Activated naive CD8-positive, alpha-beta T cell treated with anti-CD3 and anti-CD28 coated beads for 36 hours (primary cell): Measurements from ENCODE around the gene FABP1. TPM values are rescaled to one million over a fixed set of nuclear protein-coding genes. Genes with fewer than 3 reads are reported as not detected.
A peak's percentile ranks its signal among the peaks of the same experiment; 100 is the strongest.

Experiments used
- DNase-seq: peaks from one replicate; pipeline ENCODE4 v3.0.0; 2021
- H3K27ac Mint-ChIP-seq: one replicate; pipeline ENCODE4 v1.8.0; 2022; ENCODE audit warnings: mild to moderate bottlenecking, moderate library complexity, mixed read lengths
- H3K27me3 Mint-ChIP-seq: one replicate; pipeline ENCODE4 v1.8.0; 2022; ENCODE audit warnings: mild to moderate bottlenecking, mixed read lengths
- H3K36me3 Mint-ChIP-seq: one replicate; pipeline ENCODE4 v1.8.0; 2021; ENCODE audit warnings: mild to moderate bottlenecking, mixed read lengths
- H3K4me1 Mint-ChIP-seq: one replicate; pipeline ENCODE4 v1.8.0; 2021; ENCODE audit warnings: mixed read lengths
- H3K4me3 Mint-ChIP-seq: one replicate; pipeline ENCODE4 v1.8.0; 2022; ENCODE audit warnings: mild to moderate bottlenecking, moderate library complexity, mixed read lengths
- H3K9me3 Mint-ChIP-seq: one replicate; pipeline ENCODE4 v1.8.0; 2022; ENCODE audit warnings: mixed read lengths
- total RNA-seq, 2 experiments: library from RNA; stranded (reverse); gene quantifications; one replicate each; pipeline ENCODE4 v1.2.3, GENCODE V29; 2021

Gene FABP1
- total RNA-seq, result not detected

DNA sequence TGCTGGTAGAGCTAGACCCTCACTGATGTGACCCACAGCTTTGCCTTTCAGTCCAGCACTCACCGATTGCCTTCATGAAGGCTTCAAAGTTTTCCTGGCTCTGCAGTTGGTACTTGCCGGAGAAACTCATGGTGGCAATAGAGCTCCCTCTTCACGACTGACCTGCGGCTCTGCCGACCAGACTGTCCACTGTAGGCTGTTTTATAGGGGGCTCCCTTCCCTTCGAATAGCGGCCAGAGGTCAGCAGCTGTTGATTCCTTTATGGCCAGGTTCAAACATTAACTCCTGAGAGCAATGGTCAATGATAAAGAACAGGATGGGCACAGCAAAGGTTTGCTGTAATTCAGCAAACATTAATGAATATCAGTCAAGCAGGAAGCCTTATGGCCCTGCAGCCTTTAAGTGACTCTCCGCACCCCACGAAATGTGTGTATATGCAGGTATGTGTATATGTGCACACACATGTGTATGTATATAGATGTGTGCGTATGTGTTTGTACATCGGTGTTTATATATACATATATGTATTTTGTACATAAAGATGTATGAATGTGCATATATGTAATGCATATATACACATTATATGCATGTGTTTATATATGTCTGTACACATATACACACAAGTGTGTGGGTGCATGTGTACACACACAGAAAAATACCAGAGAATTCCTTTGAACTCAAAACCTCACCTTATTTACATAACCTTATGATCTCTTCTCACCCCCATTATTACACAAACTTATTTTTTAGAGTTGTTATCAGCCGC lies at the start of gene FABP1:
TSS of gene FABP1 (minus strand) at position 175 of the 766 bp plus-strand sequence. CDS start at position 130, 45 bp downstream.
- H3K9me3 Mint-ChIP-seq, result no peaks in the 10 kb centered on the region
- no peak for DNase-seq
- no peaks in the 10 kb centered on the region for H3K27me3 Mint-ChIP-seq
- no peak within 1 kb of the TSS for H3K4me3 Mint-ChIP-seq
- H3K4me1 Mint-ChIP-seq, result no peaks in the 10 kb centered on the region
- no peak within 1 kb of the TSS for H3K27ac Mint-ChIP-seq
- H3K36me3 Mint-ChIP-seq, result no peaks in the 10 kb centered on the region

DNA sequence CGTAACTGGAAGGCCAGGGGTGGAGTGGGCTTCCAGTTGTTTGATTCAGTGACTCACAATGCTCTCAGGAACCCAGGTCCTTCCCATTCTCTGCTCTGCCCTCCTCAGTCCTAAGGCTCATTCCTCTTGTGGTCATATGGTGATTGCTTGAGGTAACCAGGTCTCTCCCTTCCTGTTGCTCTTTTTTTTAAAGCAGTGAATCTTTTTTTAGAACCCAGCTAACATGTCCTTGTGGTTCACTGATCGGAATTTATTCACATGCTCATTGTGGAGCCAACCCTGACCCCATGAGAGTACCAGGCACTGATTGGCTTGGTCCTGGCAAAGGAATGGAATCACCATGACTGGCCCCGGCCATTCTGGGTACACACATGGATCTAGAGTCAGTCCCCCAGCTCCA lies 49.7 kb upstream of the FABP1 start:
- peaks cover 8% of the 10 kb centered on the region for H3K9me3 Mint-ChIP-seq
- no peak for DNase-seq
- H3K4me1 Mint-ChIP-seq, result peaks cover 5% of the 10 kb centered on the region
- H3K4me3 Mint-ChIP-seq, result no peak overlapping the region
- no peak overlapping the region for H3K27ac Mint-ChIP-seq
- no peaks in the 10 kb centered on the region for H3K27me3 Mint-ChIP-seq
- H3K36me3 Mint-ChIP-seq, result peaks cover 2% of the 10 kb centered on the region

DNA sequence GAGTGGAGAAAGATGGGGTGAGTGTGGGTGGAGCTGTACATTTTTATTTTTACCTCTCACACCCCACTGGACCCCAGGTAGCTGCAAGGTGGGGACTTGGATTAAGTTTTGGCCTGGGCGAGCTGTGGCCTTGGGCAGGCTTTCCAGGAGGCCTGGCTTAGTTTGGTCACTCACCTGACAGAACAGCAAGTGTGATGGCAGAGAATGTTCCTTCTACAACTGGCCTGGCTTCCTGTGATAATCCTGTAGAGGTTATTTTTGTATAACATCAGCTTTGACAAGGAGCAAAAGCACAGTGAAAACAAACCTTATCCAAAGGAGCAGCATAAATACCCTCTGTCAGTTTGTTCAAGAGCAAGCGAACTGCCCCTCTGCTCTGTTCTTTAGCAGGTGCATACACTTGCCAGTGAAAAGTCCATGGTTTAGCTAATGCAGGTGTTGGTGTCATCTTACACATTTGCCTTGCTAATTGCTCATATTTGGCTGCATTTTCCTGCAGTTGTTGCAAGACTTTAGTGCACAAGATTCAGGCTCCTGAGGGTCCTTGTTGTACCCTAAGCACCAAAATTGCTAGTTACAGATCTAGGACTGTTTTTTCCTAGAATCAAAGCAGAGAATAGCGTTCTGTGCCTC lies 48.6 kb upstream of the FABP1 start:
- H3K27ac Mint-ChIP-seq, result no peak overlapping the region
- no peak for DNase-seq
- H3K4me1 Mint-ChIP-seq, result peaks cover 1% of the 10 kb centered on the region
- H3K9me3 Mint-ChIP-seq, result peaks cover 1% of the 10 kb centered on the region
- H3K4me3 Mint-ChIP-seq, result no peak overlapping the region
- no peaks in the 10 kb centered on the region for H3K27me3 Mint-ChIP-seq
- H3K36me3 Mint-ChIP-seq, result peaks cover 1% of the 10 kb centered on the region

DNA sequence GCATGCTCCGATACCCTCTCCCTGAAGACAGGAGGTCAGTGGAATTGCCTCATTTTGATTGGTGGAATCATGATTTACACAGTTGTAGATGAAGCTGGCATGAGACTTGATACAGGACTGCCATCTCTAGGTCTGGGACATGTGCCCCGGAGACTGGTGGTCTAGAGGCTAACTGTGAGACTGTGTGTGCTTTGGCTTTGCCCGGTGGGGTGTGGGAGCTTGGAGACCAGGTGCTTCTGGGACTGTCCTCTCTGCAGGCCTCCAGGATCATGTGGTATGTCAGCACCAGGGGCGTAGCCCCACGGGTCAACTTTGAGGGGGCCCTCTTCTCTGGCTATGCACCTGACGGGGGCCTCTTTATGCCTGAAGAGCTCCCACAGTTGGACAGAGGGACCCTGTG lies 45.0 kb upstream of the FABP1 start:
- Mint-ChIP-seq H3K4me3 (no peak overlapping the region), H3K27me3 (no peaks in the 10 kb centered on the region), H3K27ac (no peak overlapping the region), H3K4me1 (peaks cover 2% of the 10 kb centered on the region), H3K36me3 (no peaks in the 10 kb centered on the region), H3K9me3 (peaks cover 2% of the 10 kb centered on the region)
- no peak for DNase-seq

DNA sequence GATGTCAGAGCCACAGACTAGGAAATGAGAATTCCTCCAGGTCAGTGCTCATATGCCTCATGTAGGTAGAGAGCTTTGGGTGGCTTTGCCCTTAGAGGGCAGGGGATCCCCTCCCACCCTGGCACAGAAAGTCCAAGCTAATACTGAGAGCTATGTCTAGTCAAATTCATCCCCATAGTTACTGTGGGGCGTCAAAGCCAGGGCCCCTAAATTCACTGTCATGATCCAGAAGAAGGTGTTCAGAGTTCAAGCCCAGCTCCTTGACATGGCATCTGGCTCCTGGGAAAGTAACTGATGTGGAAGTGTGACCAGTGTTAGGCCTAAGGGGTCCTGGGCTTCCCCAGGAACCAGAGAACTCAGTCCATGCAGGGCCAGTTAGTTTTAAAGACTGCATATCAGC lies 44.1 kb upstream of the FABP1 start:
- Mint-ChIP-seq H3K27ac (no peak overlapping the region), H3K4me3 (no peak overlapping the region)

DNA sequence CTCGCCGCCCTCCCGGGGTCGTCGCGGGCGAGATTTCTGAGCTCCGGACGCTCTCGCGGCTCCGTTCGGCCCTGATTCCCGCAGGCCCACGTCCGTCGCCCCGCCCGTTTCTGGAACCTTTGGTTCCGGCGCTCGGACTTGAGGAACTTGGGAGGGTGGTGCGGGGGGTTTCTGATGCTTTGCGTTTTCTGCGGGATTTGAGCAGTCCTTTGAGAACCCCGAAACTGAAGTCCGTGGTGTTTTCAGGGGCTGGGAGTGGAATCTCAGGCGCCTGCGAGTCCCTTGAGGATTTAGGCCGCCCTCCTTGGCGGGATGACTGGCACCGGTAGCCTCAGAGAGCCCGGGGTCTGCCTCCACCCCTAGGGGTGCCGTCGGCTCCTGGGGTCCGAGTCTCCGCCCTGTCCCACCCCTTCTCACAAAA lies 42.6 kb upstream of the FABP1 start:
- H3K4me1 Mint-ChIP-seq, result peaks cover 2% of the 10 kb centered on the region

More for the DNA sequence above, 44.1 kb upstream of the FABP1 start:
- Mint-ChIP-seq H3K36me3 (no peaks in the 10 kb centered on the region), H3K4me1 (peaks cover 2% of the 10 kb centered on the region), H3K27me3 (no peaks in the 10 kb centered on the region), H3K9me3 (peaks cover 2% of the 10 kb centered on the region)
- DNase-seq, result no peak

DNA sequence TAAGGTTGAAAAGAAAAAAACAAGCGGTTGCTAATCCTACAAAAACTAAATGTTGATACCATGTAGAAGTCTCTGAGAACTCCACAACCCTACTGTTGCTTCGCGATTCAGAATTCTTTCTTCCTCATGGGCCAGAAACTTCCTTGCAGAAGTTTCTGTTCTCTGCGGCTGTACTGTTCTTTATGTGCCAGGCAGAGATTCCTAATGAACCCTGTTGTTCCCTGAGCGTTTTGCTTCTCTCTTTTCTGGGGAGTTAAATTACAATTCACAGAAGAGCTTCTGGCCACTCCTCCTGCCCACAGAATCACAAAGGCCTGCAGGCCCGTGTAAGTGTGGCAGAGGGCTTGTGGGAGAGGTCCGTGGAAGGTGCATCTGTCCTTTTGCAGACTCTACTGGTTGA lies 40.5 kb upstream of the FABP1 start:
- H3K36me3 Mint-ChIP-seq, result no peaks in the 10 kb centered on the region

More for the DNA sequence above, 42.6 kb upstream of the FABP1 start:
- peak overlapping the region; percentile 69 for H3K4me3 Mint-ChIP-seq
- no peaks in the 10 kb centered on the region for H3K36me3 Mint-ChIP-seq
- peak overlapping the region; percentile 45 for H3K27ac Mint-ChIP-seq
- H3K27me3 Mint-ChIP-seq, result no peaks in the 10 kb centered on the region
- peaks cover 2% of the 10 kb centered on the region for H3K9me3 Mint-ChIP-seq
- DNase-seq, result no peak

DNA sequence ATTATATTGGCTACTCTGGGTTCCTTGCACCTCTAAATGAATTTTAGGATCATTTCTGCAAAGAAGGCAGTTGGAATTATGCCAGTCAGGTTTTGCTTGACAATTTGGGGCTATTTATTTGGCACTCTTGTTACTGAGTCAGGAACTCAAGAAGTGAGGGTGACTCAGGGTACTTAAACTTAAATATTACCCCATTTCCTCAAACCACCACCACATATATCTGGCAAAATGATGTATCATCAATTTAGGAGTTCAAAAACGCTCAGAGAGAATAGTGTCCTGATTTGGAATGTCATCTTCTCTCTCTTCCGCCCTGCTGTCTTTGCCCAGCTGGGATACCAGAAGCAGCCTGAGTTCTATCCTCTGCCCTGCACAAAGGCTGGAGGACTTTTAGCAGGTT lies 39.9 kb upstream of the FABP1 start:
- Mint-ChIP-seq H3K9me3 (peaks cover 2% of the 10 kb centered on the region), H3K27me3 (no peaks in the 10 kb centered on the region), H3K4me3 (no peak overlapping the region)

More for the DNA sequence above, 40.5 kb upstream of the FABP1 start:
- DNase-seq, result no peak
- Mint-ChIP-seq H3K4me1 (peaks cover 2% of the 10 kb centered on the region), H3K9me3 (peaks cover 2% of the 10 kb centered on the region), H3K4me3 (no peak overlapping the region), H3K27ac (no peak overlapping the region), H3K27me3 (no peaks in the 10 kb centered on the region)

DNA sequence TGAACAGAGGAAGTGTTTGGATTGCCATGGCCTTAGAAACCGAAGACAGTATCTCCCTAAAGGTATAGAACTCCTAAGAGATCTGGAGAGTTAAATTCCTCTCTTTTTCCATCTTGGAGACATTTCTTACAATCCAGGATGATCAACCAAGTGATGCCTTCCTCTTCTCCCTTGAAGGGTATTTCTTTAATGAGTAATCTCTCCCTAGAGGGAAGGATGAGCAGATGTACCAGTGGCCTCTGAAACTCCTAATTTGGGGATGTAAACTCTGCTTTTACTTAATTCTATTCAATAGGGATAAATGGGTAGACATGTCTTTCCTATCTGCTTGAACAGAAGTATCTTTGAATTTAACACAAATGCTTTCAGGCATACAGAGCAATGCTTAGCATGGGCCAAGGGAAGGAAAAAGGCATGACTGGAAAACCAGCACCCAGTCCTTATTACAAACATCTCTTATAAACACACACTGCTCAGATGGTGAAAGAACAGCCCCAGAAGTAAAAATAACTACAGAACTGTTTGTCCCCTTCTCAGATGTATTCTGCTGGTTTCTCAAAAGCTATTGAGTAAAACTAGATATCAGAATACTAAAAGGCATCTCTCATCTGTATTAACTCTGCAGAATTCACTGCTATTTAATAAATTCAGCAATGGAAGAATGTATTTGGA lies 37.6 kb upstream of the FABP1 start:
- Mint-ChIP-seq H3K27me3 (no peaks in the 10 kb centered on the region), H3K4me3 (no peak overlapping the region), H3K9me3 (peaks cover 2% of the 10 kb centered on the region), H3K36me3 (no peaks in the 10 kb centered on the region), H3K27ac (no peak overlapping the region), H3K4me1 (peaks cover 2% of the 10 kb centered on the region)
- no peak for DNase-seq

More for the DNA sequence above, 39.9 kb upstream of the FABP1 start:
- Mint-ChIP-seq H3K27ac (no peak overlapping the region), H3K36me3 (no peaks in the 10 kb centered on the region), H3K4me1 (peaks cover 2% of the 10 kb centered on the region)
- DNase-seq, result no peak

DNA sequence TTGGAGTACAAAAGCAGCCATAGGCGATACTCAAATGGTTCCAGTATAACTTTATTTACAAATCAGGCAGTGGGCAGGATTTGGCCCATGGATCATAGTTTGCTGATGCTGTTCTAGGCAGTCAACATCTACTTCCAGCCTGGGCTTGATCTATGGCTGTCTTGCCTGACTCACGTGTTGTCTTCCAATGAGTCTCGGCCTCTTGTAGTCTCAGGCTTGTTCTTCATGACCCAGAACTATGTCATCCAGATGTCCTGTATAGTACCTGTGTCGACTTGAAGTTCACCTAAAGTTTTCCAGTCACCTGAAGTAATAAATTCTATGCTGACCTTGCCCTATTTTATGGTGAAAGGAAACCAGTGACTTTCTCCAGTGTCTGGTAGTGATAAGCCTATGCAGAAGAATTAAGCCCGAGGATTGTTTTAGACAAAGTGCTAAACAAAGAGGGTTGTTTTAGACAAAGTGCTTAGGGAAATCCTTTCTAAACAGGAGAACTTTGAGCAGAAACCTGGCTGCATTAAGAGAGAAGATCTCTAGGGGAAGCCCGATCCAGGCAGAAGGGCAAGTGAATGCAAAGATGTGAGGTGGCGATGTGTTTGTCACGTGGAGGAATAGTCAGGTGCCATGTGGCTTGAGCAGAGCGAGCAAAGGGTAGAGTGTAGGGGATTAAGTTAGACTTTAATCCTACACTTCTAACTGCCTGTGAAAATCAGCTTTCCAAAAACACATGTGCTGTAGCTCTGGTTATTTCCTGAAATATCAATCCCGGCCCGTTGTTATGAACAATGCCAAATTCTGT lies 33.8 kb upstream of the FABP1 start:
- no peak overlapping the region for H3K4me3 Mint-ChIP-seq
- H3K36me3 Mint-ChIP-seq, result no peaks in the 10 kb centered on the region
- H3K9me3 Mint-ChIP-seq, result no peaks in the 10 kb centered on the region
- H3K4me1 Mint-ChIP-seq, result no peaks in the 10 kb centered on the region
- DNase-seq, result no peak
- no peak overlapping the region for H3K27ac Mint-ChIP-seq
- peaks cover 4% of the 10 kb centered on the region for H3K27me3 Mint-ChIP-seq

DNA sequence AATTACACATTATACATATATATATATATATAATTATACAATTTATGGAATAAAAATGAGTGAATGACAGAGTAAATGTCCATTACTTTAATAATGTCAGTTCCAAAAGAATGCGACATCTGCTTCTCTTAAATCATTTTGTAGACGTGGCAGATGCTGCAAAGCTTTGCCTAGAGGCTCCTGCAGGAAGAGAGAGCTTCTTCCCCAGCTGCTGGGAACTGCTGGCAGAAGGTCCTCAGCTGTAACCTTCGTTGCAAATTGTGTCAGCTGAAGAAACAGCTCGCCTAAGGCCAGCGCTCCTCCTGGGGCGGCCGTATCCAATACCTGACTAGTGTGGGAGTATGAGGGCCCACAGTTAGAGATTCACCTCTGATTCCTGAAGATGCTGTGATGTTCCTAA lies 32.7 kb upstream of the FABP1 start:
- no peak for DNase-seq
- Mint-ChIP-seq H3K27ac (no peak overlapping the region), H3K36me3 (no peaks in the 10 kb centered on the region), H3K4me1 (no peaks in the 10 kb centered on the region), H3K4me3 (no peak overlapping the region), H3K27me3 (peaks cover 4% of the 10 kb centered on the region), H3K9me3 (no peaks in the 10 kb centered on the region)

DNA sequence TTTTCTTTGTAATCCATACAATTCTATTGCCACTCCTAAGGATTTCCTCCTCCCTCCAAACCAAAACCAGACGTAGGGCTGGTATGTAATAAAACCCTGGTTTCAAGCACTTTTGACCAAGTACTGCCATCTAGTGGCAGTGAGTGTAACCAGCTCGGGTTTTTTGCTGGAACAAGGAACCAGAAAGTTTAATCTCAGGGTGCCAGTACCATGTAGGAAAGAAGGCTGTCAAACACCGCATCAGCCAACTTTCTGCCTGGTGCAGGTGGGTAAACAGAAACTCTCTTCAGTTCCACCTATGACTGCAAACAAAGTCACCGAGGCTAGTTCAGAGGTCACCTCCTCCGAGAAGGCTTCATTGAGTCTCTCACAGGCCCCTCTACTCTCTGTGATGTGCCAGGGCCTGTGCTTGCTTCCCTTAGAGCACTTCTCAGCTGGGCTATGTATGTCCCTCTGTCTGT lies 32.1 kb upstream of the FABP1 start:
- Mint-ChIP-seq H3K36me3 (no peaks in the 10 kb centered on the region), H3K27ac (no peak overlapping the region), H3K27me3 (peaks cover 4% of the 10 kb centered on the region), H3K4me1 (no peaks in the 10 kb centered on the region), H3K9me3 (no peaks in the 10 kb centered on the region), H3K4me3 (no peak overlapping the region)
- peak; percentile 46 for DNase-seq

DNA sequence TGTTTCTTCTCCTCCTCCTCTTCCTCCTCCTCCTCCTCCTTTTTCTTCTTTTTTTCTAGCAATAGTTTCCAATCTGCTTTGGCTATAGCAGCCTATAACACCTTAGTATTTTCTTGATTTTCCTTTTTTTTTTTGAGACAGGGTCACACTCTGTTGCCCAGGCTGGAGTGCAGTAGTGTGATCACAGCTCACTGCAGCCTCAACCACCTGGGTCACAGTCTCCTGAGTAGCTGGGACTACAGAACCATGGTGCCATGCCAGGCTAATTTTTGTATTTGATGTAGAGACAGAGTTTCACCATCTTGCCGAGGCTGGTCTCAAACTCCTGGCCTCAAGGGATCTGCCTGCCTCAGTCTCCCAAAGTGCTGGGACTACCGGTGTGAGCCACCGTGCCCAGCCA lies 31.6 kb upstream of the FABP1 start:
- H3K36me3 Mint-ChIP-seq, result no peaks in the 10 kb centered on the region
- peaks cover 4% of the 10 kb centered on the region for H3K27me3 Mint-ChIP-seq
- H3K9me3 Mint-ChIP-seq, result no peaks in the 10 kb centered on the region
- H3K4me1 Mint-ChIP-seq, result no peaks in the 10 kb centered on the region
- H3K27ac Mint-ChIP-seq, result no peak overlapping the region
- no peak for DNase-seq
- H3K4me3 Mint-ChIP-seq, result no peak overlapping the region

DNA sequence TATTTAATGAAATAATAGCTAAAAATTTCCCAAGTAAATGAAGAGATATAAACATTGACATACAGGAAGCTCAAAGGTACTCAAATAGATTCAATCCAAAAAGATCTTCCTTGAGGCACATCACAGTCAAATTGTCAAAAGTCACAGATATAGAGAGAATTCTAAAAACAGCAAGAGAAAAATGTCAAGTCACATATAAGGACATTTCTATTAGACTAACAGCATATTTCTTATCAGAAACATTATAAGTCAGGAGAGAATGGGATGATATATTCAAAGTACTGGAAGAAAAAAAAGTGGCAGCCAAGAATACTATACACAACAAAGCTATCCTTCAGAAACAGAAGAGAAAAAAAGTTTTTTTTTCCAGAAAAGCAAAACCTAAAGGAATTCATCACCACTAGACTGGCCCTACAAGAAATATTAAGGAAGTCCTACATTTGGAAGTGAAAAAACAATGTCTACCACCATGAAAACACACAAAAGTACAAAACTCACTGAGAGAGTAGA lies 21.1 kb upstream of the FABP1 start:
- Mint-ChIP-seq H3K27ac (no peak overlapping the region), H3K9me3 (peaks cover 23% of the 10 kb centered on the region), H3K36me3 (no peaks in the 10 kb centered on the region), H3K4me3 (no peak overlapping the region), H3K4me1 (no peaks in the 10 kb centered on the region), H3K27me3 (peaks cover 3% of the 10 kb centered on the region)
- no peak for DNase-seq
